Esophagus muscularis mucosa (tissue), 4 donors: ENCODE measurements around the gene FDX1. TPM values are rescaled to one million over a fixed set of nuclear protein-coding genes. Genes with fewer than 3 reads are reported as not detected.

Experiments used
- DNase-seq: peaks from one replicate; pipeline ENCODE4 v3.0.0-alpha.2; 2017; ENCODE audit errors: extremely low spot score
- H3K27ac ChIP-seq, 4 donors: fragments of 200-600 bp; sonication (generic); replicated peaks in 1 of 4; 1 replicate in 3 of 4; 2 replicates in 1 of 4; pipeline ENCODE4 v1.5.1; 2016 to 2019; ENCODE audit warnings: mild to moderate bottlenecking in 1 of 4
- H3K27me3 ChIP-seq, 4 donors: fragments of 200-600 bp; sonication (generic); one replicate each; pipeline versions ENCODE4 v1.5.1 to v1.6.0; 2016 to 2019
- H3K36me3 ChIP-seq, 4 donors: fragments of 200-600 bp; sonication (generic); one replicate each; pipeline ENCODE4 v1.5.1; 2016 to 2019
- H3K4me1 ChIP-seq, 4 donors: fragments of 200-600 bp; sonication (generic); one replicate each; pipeline ENCODE4 v1.5.1; 2016 to 2019
- H3K4me3 ChIP-seq, 4 donors: fragments of 200-600 bp; sonication (generic); 1 replicate in 2 of 4; 2 replicates in 2 of 4; pipeline ENCODE4 v1.5.1; 2016 to 2019; ENCODE audit warnings: mild to moderate bottlenecking in 4 of 4, moderate library complexity in 1 of 4
- H3K9me3 ChIP-seq, 4 donors: fragments of 200-600 bp; sonication (generic); 1 replicate in 3 of 4; 2 replicates in 1 of 4; pipeline ENCODE4 v1.5.1; 2016 to 2019
- CTCF ChIP-seq, 3 experiments: fragments of 200-600 bp in 2 of 3; fragments of 450-650 bp in 1 of 3; sonication (generic) in 2 of 3; IDR thresholded peaks; one replicate each; pipeline ENCODE4 v1.5.1; 2017 to 2019; ENCODE audit warnings: antibody characterized with exemption in 3 of 3, mild to moderate bottlenecking in 2 of 3, moderate library complexity in 1 of 3
- EP300 ChIP-seq: sonication (generic); formaldehyde crosslinking; IDR thresholded peaks from one replicate; pipeline ENCODE4 v1.6.1; 2017; ENCODE audit warnings: antibody characterized with exemption
- POLR2A ChIP-seq: fragments of 450-650 bp; IDR thresholded peaks from one replicate; pipeline ENCODE4 v1.6.1; 2017; ENCODE audit warnings: antibody characterized with exemption, moderate library complexity, mild to moderate bottlenecking, low read depth
- POLR2AphosphoS5 ChIP-seq, 2 donors: sonication (generic); formaldehyde crosslinking; IDR thresholded peaks; one replicate each; pipeline ENCODE4 v1.6.1; 2017; ENCODE audit warnings: antibody characterized with exemption in 2 of 2
- WGBS: methylation state at CpG from one replicate; pipeline ENCODE4 v1.1.5; 2018; 5-methylcytosine and 5-hydroxymethylcytosine counted together
- intact Hi-C: fragments of 100-400 bp; cut with DNase I; formaldehyde crosslinking; loops from one replicate; pipeline ENCODE4 v1.15.1; 2023
- total RNA-seq, 4 donors: library from RNA; depleted of rRNA; stranded (reverse); fragments of >200 nt; gene quantifications; one replicate each; pipeline versions ENCODE4 v1.1.0 to v1.2.1, GENCODE V29; 2016

The FDX1 gene
- total RNA-seq, 4 donors from 2014 or later: 12.0 to 15.7 (median 13.6) TPM

GRCh38 chr11:110465231-110465630 lies 35.5 kb downstream of the FDX1 start:
- Histone ChIP-seq H3K9me3 (no peaks in the 10 kb centered on the region), H3K27ac (no peak overlapping the region), H3K36me3 (peaks cover 0 to 26% (median 3%) of the 10 kb centered on the region in 4 donors), H3K4me3 (no peak overlapping the region), H3K27me3 (no peaks in the 10 kb centered on the region), H3K4me1 (no peaks in the 10 kb centered on the region)
- 83% methylated on average over 2 of the region's 2 CpGs for WGBS
- intact Hi-C loops: no loop called here
- TF ChIP-seq POLR2AphosphoS5 (IDR thresholded peaks at IDR 0.05) (no peak), EP300 (no peak), CTCF (IDR thresholded peaks at IDR 0.05) (no peak), POLR2A (no peak)
- DNase-seq: no peak

- Histone ChIP-seq H3K4me1 (no peaks in the 10 kb centered on the region), H3K9me3 (no peaks in the 10 kb centered on the region), H3K4me3 (no peak overlapping the region), H3K27me3 (no peaks in the 10 kb centered on the region), H3K36me3 (peaks cover 0 to 17% (median 3%) of the 10 kb centered on the region in 4 donors), H3K27ac (no peak overlapping the region)
- TF ChIP-seq EP300: no peak
- no peak for TF ChIP-seq POLR2AphosphoS5 (IDR thresholded peaks at IDR 0.05)
- TF ChIP-seq POLR2A: no peak
- TF ChIP-seq CTCF (IDR thresholded peaks at IDR 0.05): no peak
- 96% methylated on average over 3 of the region's 3 CpGs for WGBS
- no peak for DNase-seq
- intact Hi-C loops: no loop called here
These were observed 37.8 kb downstream of the FDX1 start for GRCh38 chr11:110467556-110467955.

GRCh38 chr11:110468121-110468520 lies 38.4 kb downstream of the FDX1 start:
- no peak overlapping the region for H3K4me3 ChIP-seq
- H3K4me1 ChIP-seq: no peaks in the 10 kb centered on the region
- no peak for DNase-seq
- no peaks in the 10 kb centered on the region for H3K9me3 ChIP-seq
- 98% methylated on average over 4 of the region's 4 CpGs for WGBS
- intact Hi-C loops: no loop called here
- H3K27me3 ChIP-seq: no peaks in the 10 kb centered on the region
- H3K36me3 ChIP-seq: peaks cover 0 to 17% (median 3%) of the 10 kb centered on the region in 4 donors
- H3K27ac ChIP-seq: no peak overlapping the region
- TF ChIP-seq EP300: no peak
- TF ChIP-seq POLR2A: no peak
- TF ChIP-seq CTCF (IDR thresholded peaks at IDR 0.05): no peak
- no peak for TF ChIP-seq POLR2AphosphoS5 (IDR thresholded peaks at IDR 0.05)

- H3K27me3 ChIP-seq: no peaks in the 10 kb centered on the region
- DNase-seq: no peak
- H3K4me3 ChIP-seq: no peak overlapping the region
- H3K9me3 ChIP-seq: no peaks in the 10 kb centered on the region
- intact Hi-C loops: no loop called here
- H3K4me1 ChIP-seq: no peaks in the 10 kb centered on the region
- peaks cover 0 to 11% (median 2%) of the 10 kb centered on the region in 4 donors for H3K36me3 ChIP-seq
- TF ChIP-seq POLR2AphosphoS5 (IDR thresholded peaks at IDR 0.05) (no peak), POLR2A (no peak), CTCF (IDR thresholded peaks at IDR 0.05) (no peak), EP300 (no peak)
- H3K27ac ChIP-seq: no peak overlapping the region
These were observed 39.4 kb downstream of the FDX1 start for GRCh38 chr11:110469127-110469526.

GRCh38 chr11:110470716-110471115 lies 41.0 kb downstream of the FDX1 start:
- Histone ChIP-seq H3K27me3 (no peaks in the 10 kb centered on the region), H3K36me3 (peaks cover 0 to 6% (median 0%) of the 10 kb centered on the region in 4 donors), H3K4me3 (no peak overlapping the region), H3K27ac (no peak overlapping the region), H3K9me3 (no peaks in the 10 kb centered on the region), H3K4me1 (peaks cover 0 to 5% (median 4%) of the 10 kb centered on the region in 4 donors)
- intact Hi-C loops: no loop called here
- no peak for TF ChIP-seq CTCF (IDR thresholded peaks at IDR 0.05)
- no peak for TF ChIP-seq EP300
- no peak for DNase-seq
- 84% methylated on average over 2 of the region's 2 CpGs for WGBS
